ENCODE data around the gene PIANP.
"Not testable (repeated sequence)": the region's sequence is repeated elsewhere in the genome, so short reads cannot be mapped to it uniquely, and the experiment has no call there.

PIANP gene, protein sequence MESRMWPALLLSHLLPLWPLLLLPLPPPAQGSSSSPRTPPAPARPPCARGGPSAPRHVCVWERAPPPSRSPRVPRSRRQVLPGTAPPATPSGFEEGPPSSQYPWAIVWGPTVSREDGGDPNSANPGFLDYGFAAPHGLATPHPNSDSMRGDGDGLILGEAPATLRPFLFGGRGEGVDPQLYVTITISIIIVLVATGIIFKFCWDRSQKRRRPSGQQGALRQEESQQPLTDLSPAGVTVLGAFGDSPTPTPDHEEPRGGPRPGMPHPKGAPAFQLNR
- 0.17 to 0.26 (median 0.19) reads per million in 3 donors for total RNA-seq

- Histone ChIP-seq H3K27ac (ENCODE audit: insufficient read depth, low read length, poor library complexity, severe bottlenecking) (peak within 1 kb of the TSS; percentile 11), H3K36me3 (ENCODE audit: control insufficient read depth, insufficient read depth, low read length) (no peaks in the 10 kb centered on the region), H3K9me3 (ENCODE audit: control insufficient read depth, low read length) (no peaks in the 10 kb centered on the region), H3K27me3 (replicated peaks; ENCODE audit: control insufficient read depth, insufficient read depth, low read length, poor library complexity, severe bottlenecking) (peaks cover 15% of the 10 kb centered on the region), H3K4me1 (ENCODE audit: control insufficient read depth, insufficient read depth, low read length, poor library complexity, severe bottlenecking) (peaks cover 17% of the 10 kb centered on the region), H3K4me3 (ENCODE audit: insufficient read depth, low read depth, low read length, poor library complexity, severe bottlenecking) (peak within 1 kb of the TSS; percentile 66)
- peak in 2 of 3 donors; percentile 15 to 21 for DNase-seq
Observed at GRCh38 chr12:6700646-6701051, at the start of gene PIANP. Gene PIANP, minus strand, starts transcription at chr12:6700815. Its CDS starts 2,754 bp downstream, at chr12:6698061.

GRCh38 chr12:6748761-6749160 lies 48.1 kb upstream of the PIANP start:
- peaks cover 17% of the 10 kb centered on the region for H3K4me1 ChIP-seq (ENCODE audit: control insufficient read depth, insufficient read depth, low read length, poor library complexity, severe bottlenecking)
- no peak for DNase-seq
- no peaks in the 10 kb centered on the region for H3K27me3 ChIP-seq (replicated peaks; ENCODE audit: control insufficient read depth, insufficient read depth, low read length, poor library complexity, severe bottlenecking)
- peaks cover 41% of the 10 kb centered on the region for H3K36me3 ChIP-seq (ENCODE audit: control insufficient read depth, insufficient read depth, low read length)
- no peak overlapping the region for H3K27ac ChIP-seq (ENCODE audit: insufficient read depth, low read length, poor library complexity, severe bottlenecking)
- H3K4me3 ChIP-seq (ENCODE audit: insufficient read depth, low read depth, low read length, poor library complexity, severe bottlenecking): no peak overlapping the region
- no peaks in the 10 kb centered on the region for H3K9me3 ChIP-seq (ENCODE audit: control insufficient read depth, low read length)

DNA sequence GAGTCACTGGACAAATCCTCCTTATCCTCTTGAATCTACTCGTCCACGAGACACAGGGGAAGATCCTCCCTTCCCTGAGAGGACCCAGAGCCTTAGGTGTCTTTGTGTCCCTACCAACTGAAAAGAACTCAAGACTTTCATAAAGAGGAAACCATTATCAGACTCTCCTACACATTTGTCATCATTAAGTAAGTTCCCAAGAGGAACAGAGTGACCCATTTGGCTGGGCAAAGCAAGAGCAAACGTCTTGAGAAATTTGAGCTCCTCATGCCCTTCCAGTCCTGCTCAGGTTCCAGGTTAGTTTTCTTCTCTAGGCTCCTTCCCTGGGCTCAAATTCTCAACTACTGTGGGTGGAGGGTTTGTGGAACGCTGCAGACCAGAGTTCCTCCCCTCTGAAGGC lies 46.6 kb upstream of the PIANP start:
- Histone ChIP-seq H3K9me3 (ENCODE audit: control insufficient read depth, low read length) (no peaks in the 10 kb centered on the region), H3K27me3 (replicated peaks; ENCODE audit: control insufficient read depth, insufficient read depth, low read length, poor library complexity, severe bottlenecking) (no peaks in the 10 kb centered on the region), H3K4me3 (ENCODE audit: insufficient read depth, low read depth, low read length, poor library complexity, severe bottlenecking) (no peak overlapping the region), H3K36me3 (ENCODE audit: control insufficient read depth, insufficient read depth, low read length) (peaks cover 41% of the 10 kb centered on the region), H3K27ac (ENCODE audit: insufficient read depth, low read length, poor library complexity, severe bottlenecking) (no peak overlapping the region), H3K4me1 (ENCODE audit: control insufficient read depth, insufficient read depth, low read length, poor library complexity, severe bottlenecking) (peaks cover 14% of the 10 kb centered on the region)
- no peak for DNase-seq

DNA sequence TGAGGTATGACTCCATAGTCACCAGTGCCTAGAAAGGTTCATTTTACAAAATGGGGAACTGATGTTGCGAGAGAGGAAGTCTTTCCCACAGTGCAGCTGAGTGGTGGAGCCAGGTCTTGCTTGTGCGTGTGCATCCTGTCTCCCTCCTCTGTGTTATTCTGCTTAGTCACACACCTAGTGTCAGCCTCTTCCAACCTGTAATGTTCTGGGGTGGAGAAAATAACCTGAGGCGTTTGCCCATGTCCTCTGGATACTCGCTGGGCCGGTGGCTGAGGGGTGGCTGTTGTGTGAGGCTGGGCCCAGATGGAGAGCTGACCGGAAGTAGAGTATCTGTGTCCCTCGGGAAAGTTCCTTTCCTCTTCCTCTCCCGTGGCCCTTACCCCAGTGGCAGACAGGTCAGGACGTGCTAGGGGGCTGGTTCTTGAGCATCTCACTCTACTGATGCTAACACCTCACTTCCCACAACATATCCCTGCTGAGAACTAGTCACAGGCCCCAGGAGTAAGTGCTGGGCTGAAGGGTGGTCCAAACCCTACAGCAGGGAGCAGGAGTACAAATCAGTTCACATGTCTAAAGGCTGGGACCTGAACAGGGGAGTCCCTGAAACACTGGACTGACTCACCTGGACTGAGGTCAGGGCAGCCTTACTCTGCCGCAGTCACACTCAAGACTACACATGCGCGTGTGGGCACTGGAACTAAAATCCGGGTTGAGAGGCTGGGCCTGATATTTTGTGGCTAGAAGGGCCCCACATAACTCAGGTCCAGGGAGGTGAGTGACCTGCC lies 45.3 kb upstream of the PIANP start:
- Histone ChIP-seq H3K9me3 (ENCODE audit: control insufficient read depth, low read length) (no peaks in the 10 kb centered on the region), H3K4me3 (ENCODE audit: insufficient read depth, low read depth, low read length, poor library complexity, severe bottlenecking) (no peak overlapping the region), H3K36me3 (ENCODE audit: control insufficient read depth, insufficient read depth, low read length) (peaks cover 37% of the 10 kb centered on the region), H3K4me1 (ENCODE audit: control insufficient read depth, insufficient read depth, low read length, poor library complexity, severe bottlenecking) (peaks cover 8% of the 10 kb centered on the region), H3K27me3 (replicated peaks; ENCODE audit: control insufficient read depth, insufficient read depth, low read length, poor library complexity, severe bottlenecking) (no peaks in the 10 kb centered on the region), H3K27ac (ENCODE audit: insufficient read depth, low read length, poor library complexity, severe bottlenecking) (no peak overlapping the region)
- DNase-seq: no peak

GRCh38 chr12:6743300-6743699 lies 42.7 kb upstream of the PIANP start:
- H3K4me3 ChIP-seq (ENCODE audit: insufficient read depth, low read depth, low read length, poor library complexity, severe bottlenecking); DNase-seq; H3K9me3 ChIP-seq (ENCODE audit: control insufficient read depth, low read length); H3K27me3 ChIP-seq (replicated peaks; ENCODE audit: control insufficient read depth, insufficient read depth, low read length, poor library complexity, severe bottlenecking); H3K27ac ChIP-seq (ENCODE audit: insufficient read depth, low read length, poor library complexity, severe bottlenecking); H3K4me1 ChIP-seq (ENCODE audit: control insufficient read depth, insufficient read depth, low read length, poor library complexity, severe bottlenecking): not testable (repeated sequence)
- H3K36me3 ChIP-seq (ENCODE audit: control insufficient read depth, insufficient read depth, low read length): peaks cover 14% of the 10 kb centered on the region

GRCh38 chr12:6742834-6743233 lies 42.2 kb upstream of the PIANP start:
- Histone ChIP-seq H3K4me3 (ENCODE audit: insufficient read depth, low read depth, low read length, poor library complexity, severe bottlenecking) (no peak overlapping the region), H3K36me3 (ENCODE audit: control insufficient read depth, insufficient read depth, low read length) (peaks cover 9% of the 10 kb centered on the region), H3K9me3 (ENCODE audit: control insufficient read depth, low read length) (no peaks in the 10 kb centered on the region), H3K27me3 (replicated peaks; ENCODE audit: control insufficient read depth, insufficient read depth, low read length, poor library complexity, severe bottlenecking) (no peaks in the 10 kb centered on the region), H3K4me1 (ENCODE audit: control insufficient read depth, insufficient read depth, low read length, poor library complexity, severe bottlenecking) (peaks cover 8% of the 10 kb centered on the region), H3K27ac (ENCODE audit: insufficient read depth, low read length, poor library complexity, severe bottlenecking) (no peak overlapping the region)
- DNase-seq: no peak

GRCh38 chr12:6742080-6742479 lies 41.5 kb upstream of the PIANP start:
- H3K9me3 ChIP-seq (ENCODE audit: control insufficient read depth, low read length); H3K4me3 ChIP-seq (ENCODE audit: insufficient read depth, low read depth, low read length, poor library complexity, severe bottlenecking); H3K27me3 ChIP-seq (replicated peaks; ENCODE audit: control insufficient read depth, insufficient read depth, low read length, poor library complexity, severe bottlenecking); H3K4me1 ChIP-seq (ENCODE audit: control insufficient read depth, insufficient read depth, low read length, poor library complexity, severe bottlenecking); DNase-seq; H3K27ac ChIP-seq (ENCODE audit: insufficient read depth, low read length, poor library complexity, severe bottlenecking); H3K36me3 ChIP-seq (ENCODE audit: control insufficient read depth, insufficient read depth, low read length): not testable (repeated sequence)

GRCh38 chr12:6736754-6737153 lies 36.1 kb upstream of the PIANP start:
- Histone ChIP-seq H3K27ac (ENCODE audit: insufficient read depth, low read length, poor library complexity, severe bottlenecking) (no peak overlapping the region), H3K4me1 (ENCODE audit: control insufficient read depth, insufficient read depth, low read length, poor library complexity, severe bottlenecking) (no peaks in the 10 kb centered on the region), H3K4me3 (ENCODE audit: insufficient read depth, low read depth, low read length, poor library complexity, severe bottlenecking) (no peak overlapping the region), H3K27me3 (replicated peaks; ENCODE audit: control insufficient read depth, insufficient read depth, low read length, poor library complexity, severe bottlenecking) (no peaks in the 10 kb centered on the region), H3K9me3 (ENCODE audit: control insufficient read depth, low read length) (no peaks in the 10 kb centered on the region), H3K36me3 (ENCODE audit: control insufficient read depth, insufficient read depth, low read length) (peaks cover 10% of the 10 kb centered on the region)
- no peak for DNase-seq

- Histone ChIP-seq H3K4me3 (ENCODE audit: insufficient read depth, low read depth, low read length, poor library complexity, severe bottlenecking) (no peak overlapping the region), H3K9me3 (ENCODE audit: control insufficient read depth, low read length) (no peaks in the 10 kb centered on the region), H3K36me3 (ENCODE audit: control insufficient read depth, insufficient read depth, low read length) (peaks cover 21% of the 10 kb centered on the region), H3K27ac (ENCODE audit: insufficient read depth, low read length, poor library complexity, severe bottlenecking) (no peak overlapping the region), H3K4me1 (ENCODE audit: control insufficient read depth, insufficient read depth, low read length, poor library complexity, severe bottlenecking) (no peaks in the 10 kb centered on the region), H3K27me3 (replicated peaks; ENCODE audit: control insufficient read depth, insufficient read depth, low read length, poor library complexity, severe bottlenecking) (no peaks in the 10 kb centered on the region)
- no peak for DNase-seq
Observed at GRCh38 chr12:6735448-6736191, 35.0 kb upstream of the PIANP start.

Measured in effector memory CD4-positive, alpha-beta T cell (primary cell).